Activated CD8-positive, alpha-beta memory T cell treated with anti-CD3 and anti-CD28 coated beads for 1 hour (primary cell): ENCODE measurements around the gene APOA4.
"Not testable (repeated sequence)": the region's sequence is repeated elsewhere in the genome, so short reads cannot be mapped to it uniquely, and the experiment has no call there.

Source experiments
- DNase-seq, 2 donors: peaks; one replicate each; pipeline ENCODE4 v3.0.0-alpha.2; 2020; ENCODE audit warnings: low read depth in 1 of 2; ENCODE audit errors: extremely low read depth in 1 of 2

Gene APOA4

GRCh38 chr11:116807601-116808261 is 15.4 kb downstream of the APOA4 start:
- DNase-seq: no peak

DNA sequence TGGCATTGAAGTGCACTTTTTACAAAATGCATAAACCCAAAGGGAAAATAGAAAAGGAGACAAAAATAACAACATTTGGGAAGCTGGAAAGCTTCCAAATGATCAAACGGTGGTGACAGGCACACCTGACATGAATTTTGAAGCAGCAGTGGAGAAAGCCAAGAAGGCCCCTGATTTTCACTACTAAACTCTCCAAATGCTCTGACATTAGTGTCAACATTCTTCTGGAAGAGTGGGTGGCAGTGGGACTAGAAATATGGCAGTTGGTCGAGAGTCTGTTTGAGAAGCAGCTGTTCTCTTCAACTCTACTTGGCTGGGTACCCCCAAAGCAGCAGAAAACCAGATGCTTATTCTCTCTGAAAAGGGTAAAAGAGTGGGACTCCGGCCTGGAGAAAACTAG is 19.1 kb downstream of the APOA4 start:
- no peak for DNase-seq

DNA sequence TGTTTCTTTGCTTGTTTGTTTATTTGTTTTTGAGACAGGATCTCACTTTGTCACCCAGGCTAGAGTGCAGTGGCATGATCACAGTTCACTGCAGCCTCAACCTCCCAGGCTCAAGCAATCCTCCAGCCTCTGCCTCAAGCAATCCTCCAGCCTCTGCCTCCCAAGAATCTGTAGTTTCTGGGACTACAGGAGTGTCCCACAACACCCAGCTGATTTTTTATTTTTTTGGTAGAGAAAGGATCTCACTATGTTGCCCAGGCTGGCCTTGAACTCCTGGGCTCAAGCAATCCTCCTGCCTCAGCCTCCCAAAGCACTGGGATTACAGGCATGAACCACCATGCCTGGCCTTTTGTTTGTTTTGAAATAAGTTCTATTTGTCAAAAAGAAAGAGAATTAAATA is 21.4 kb downstream of the APOA4 start:
- DNase-seq: not testable (repeated sequence)

- DNase-seq: no peak
These were observed 22.5 kb downstream of the APOA4 start for GRCh38 chr11:116800610-116801009.

DNA sequence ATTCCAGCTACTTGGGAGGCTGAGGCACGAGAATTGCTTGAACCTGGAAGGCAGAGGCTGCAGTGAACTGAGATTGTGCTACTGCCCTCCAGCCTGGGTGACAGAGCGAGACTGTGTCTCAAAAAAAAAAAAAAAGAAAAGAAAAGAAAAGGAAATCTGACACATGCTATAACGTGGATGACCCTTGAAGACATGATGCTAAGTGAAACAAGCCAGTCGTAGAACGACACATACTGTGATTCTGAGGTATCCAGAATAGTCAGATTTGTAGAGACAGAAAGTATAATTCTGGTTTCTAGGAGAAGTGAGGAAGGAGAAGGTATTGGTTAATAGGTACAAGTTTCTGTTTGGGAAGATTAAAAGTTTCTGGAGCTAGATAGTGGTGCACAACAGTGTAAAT is 24.7 kb downstream of the APOA4 start:
- no peak for DNase-seq

DNA sequence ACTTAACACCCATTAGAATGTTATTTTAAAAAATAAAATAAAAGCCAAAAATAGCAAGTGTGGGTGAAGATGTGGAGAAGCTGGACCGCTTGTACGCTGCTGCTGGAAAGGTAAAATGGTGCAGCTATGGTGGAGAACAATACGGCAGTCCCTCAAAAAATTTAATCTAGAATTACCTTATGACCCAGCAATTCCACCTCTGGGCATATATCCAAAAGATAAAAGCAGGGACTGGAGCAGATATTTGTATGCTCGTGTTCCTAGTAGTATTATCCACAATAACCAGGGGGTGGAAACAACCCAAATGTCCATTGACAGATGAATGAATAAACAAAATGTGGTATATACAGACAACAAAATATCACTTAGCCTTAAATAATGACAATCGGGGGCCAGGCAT is 25.3 kb downstream of the APOA4 start:
- DNase-seq: no peak

DNA sequence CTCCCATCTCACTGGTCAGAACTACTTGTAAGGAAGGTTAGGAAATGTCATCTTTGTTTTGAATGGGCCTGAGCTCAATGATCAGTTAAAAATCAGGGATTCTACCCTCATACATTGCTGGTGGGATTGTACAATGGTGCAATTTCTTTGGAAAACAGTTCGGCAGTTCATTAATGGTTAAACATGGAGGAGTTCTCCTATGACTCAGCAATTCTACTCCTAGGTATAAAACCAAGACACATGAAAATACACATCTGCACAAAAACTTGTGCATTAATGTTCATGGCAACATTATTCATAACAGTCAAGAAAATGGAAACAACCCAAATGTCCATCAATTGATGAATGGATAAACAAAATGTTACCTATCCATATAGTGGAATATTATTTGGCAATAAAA is 26.6 kb downstream of the APOA4 start:
- DNase-seq: no peak

- no peak for DNase-seq
These were observed 28.3 kb downstream of the APOA4 start for GRCh38 chr11:116794851-116795250.

DNA sequence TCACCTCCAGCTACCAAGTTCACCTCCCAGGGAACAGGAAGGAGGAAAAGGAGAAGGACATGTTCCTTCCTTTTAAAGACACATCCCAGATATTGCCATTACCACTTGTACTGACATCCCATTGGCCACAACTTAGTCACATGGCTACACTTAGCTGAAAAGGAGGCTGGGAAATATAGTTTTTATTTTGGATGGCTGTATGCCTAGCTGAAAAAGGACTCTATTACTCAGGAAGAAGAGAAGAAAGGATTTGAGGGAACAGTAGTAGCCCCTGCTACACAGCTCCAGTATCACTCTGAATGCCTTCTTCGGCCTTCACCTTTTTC is 29.4 kb downstream of the APOA4 start:
- DNase-seq: no peak

DNA sequence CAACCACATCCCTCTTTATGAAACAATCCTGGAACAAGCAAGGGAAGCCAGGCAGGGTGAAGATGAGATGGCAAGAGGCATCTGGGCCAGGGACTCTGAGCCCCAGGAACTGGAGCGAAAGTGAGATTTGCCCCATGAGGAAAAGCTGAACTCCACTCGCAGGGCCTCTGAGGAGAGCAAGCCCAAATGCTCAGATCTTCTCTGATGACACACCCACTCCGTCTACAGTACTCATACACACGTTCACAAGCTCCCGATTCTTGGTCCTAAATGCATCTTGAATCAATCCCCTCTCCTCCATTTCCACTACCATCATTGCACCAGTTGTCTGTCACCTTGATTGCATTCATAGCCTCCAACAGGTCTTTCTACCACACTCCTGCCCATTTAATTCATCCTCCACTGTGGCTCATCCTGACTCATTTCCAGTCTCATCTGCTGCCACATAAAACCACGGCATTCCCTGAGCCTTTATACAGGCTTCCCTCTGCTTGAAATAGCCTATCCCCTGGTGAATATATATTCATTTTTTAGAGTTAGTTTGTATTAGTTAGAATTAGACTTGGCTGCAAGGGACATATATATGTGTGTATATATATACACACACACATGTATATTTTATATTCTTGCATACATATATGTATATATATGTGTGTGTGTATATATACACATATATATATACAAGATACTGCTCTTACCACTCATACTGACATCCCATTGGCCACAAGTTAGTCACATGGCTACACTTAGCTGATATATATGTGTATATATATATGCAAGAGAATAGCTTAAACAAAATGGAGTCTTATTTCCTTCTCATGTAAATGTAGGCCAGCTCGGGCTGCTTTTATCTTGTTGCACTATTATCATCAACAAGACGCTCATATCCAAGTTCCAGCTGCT is 30.0 kb downstream of the APOA4 start:
- no peak for DNase-seq

DNA sequence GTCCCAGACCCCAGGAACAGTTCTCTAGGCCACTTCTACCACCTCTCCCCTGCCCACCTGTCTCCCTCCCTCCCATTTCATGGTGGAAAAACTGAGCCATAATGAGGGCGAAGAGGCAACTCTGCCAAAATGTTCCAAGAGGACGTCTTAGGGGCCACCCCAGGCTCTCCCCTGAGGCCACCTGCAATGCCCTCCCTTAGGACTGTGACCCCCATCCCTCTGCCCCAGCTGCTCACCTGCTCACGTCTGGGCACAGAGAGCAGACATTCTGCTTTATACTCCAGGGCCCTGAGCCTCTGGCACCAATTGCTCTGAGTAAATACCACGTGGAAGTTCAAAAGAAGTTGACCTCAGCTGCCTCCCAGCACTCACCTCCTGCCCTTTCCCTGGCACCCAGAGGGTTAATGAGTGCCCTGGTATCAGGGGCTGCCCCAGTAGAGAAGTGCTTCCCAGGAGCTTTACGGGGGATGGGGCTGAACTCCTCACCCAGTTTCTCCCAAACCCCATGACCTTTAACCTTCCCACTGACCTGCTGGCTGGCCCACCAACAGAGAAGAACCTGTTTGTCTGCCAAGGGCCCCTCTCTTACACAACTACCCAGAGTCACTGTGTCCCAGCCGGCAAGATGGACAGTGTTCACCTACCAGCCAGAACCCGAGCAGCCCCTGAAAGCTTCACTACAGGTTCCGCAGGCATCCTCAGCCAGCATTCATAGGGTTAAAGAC is 30.8 kb downstream of the APOA4 start:
- DNase-seq: no peak

GRCh38 chr11:116791813-116792143 is 31.3 kb downstream of the APOA4 start, which contains the start of gene APOA5:
TSS of gene APOA5 (minus strand) at chr11:116791879. CDS start at chr11:116791860, 19 bp downstream.
- DNase-seq: no peak

- DNase-seq: peak; percentile 56 to 63
These were observed 31.9 kb downstream of the APOA4 start for GRCh38 chr11:116791002-116791812.

- DNase-seq: no peak
These were observed 32.7 kb downstream of the APOA4 start for GRCh38 chr11:116790167-116791001.

DNA sequence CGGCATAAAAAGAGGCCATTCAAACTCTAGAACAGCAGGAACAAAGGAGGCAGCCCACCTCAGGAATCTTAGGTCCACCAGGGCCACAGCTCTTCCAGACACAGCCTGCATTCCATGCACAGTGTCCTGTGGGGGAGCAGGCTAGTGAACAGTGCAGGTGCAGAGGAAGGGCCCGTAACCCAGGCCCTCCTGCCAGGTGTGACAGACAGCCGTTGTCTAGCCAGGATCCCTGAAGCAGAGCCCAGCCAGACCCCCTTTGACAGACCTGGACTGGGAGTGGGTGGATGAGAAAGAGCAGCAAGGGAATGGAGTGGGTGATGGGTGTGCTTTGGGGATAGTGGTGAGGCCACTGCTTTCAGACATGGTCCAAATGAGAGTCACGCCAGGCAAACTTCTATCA is 34.1 kb downstream of the APOA4 start:
- DNase-seq: no peak

GRCh38 chr11:116788534-116788933 is 34.6 kb downstream of the APOA4 start:
- no peak for DNase-seq

GRCh38 chr11:116787786-116788486 is 35.2 kb downstream of the APOA4 start, which contains the start of gene ZPR1:
TSS of gene ZPR1 (minus strand) at chr11:116788023. CDS start at chr11:116787990, 33 bp downstream.
- peak; percentile 54 to 77 for DNase-seq

GRCh38 chr11:116787436-116787785 is 35.7 kb downstream of the APOA4 start:
- no peak for DNase-seq

GRCh38 chr11:116786966-116787365 is 36.1 kb downstream of the APOA4 start:
- no peak for DNase-seq
